Stimulated activated CD4-positive, alpha-beta T cell treated with anti-CD3 and anti-CD28 coated beads, Interleukin-2, amount 100 ng/mL, for 24 hours (primary cell): ENCODE data around the gene ZBTB18.
"Not testable (repeated sequence)": the region's sequence is repeated elsewhere in the genome, so short reads cannot be mapped to it uniquely, and the experiment has no call there.

Source experiments
- DNase-seq, 2 donors: peaks; one replicate each; pipeline ENCODE4 v3.0.0-alpha.2; 2020

The ZBTB18 gene

DNA sequence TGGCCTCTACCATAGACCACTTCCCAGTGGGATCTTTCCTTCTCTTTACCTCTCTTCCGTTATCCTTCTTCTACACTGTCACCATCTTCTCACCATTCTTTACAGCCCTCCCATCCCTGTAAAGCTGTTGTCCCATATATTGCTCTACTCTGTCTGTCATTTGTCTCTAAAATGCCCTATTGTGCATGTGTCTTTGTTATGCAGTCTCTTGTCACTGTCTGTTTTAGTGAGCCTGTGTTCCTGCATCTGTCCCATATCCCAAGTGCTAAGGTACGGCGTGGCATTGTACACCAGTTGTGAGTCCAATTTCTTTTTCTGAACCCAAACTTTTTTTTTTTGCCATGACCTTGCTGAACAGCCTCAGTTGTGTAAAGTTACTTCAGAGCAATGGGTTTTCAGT is 8.8 kb upstream of the ZBTB18 start:
- no peak for DNase-seq

DNA sequence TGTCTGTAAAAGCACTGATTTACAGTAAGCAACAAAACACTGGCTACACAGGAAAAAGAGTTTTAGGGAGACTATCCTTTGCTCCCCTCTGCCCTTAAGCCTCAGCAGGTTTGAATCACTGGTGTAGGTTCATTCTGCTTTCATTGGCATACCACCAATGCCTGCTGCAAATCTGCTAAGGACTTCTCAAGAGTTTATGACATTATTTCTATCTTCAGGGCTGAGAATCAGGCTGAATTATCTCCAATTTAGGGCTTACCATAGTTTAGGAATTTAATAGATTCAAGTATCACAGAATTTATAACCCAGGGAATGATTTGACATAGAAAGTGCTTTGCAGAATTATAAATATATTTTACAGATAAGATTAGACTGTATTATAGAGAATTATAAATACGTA is 6.7 kb upstream of the ZBTB18 start:
- DNase-seq, result no peak

DNA sequence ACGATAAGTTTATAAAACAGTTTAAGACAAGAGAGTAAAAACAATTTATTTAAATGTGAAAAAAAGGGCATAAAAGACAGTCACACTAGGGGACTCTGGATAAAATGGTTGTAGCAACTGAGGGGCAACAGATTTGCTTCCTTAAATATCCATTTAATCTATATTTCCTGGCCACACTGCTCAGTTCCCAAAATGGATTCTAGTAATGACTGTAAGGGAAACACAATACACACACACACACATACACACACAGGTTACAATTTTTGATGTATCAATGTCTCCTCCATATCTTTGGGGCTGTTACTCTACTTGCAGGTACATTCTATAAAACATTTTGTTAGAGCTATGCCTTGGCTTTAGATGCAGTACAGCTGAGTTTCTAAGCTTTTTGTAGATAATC is 4.8 kb upstream of the ZBTB18 start:
- not testable (repeated sequence) for DNase-seq

DNA sequence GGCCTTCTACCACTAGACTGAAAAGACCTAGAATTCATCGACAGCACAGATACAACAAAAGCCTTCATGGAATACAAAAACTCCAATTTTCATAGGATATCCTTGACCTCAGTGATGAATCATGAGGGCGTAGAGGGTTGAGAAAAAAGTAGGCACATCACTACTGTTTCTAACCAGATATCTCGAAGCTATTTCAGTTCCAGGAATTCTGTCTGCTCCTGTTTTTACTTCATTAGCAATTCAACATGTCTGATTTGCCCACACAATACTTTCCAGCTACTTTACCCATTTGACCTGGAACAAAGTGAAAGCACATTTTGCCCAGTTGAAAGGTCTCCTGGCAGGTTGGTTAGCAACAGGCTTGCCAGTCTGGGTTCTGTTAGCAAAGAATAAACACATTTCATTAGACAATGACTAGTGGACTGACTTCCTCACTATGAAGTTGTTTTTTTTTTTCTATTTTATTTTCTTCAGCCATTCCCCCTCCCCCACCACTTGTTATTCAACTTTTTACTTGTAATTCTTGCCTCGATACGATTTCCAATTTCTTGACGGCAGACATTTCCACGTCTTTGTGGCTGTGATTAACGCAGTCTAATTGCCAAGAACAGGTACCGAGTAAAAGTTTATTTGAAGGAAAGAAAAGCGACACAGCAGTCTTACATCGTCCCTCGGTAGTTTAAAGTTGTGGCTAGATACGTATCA is 4.0 kb upstream of the ZBTB18 start:
- DNase-seq, result no peak

DNA sequence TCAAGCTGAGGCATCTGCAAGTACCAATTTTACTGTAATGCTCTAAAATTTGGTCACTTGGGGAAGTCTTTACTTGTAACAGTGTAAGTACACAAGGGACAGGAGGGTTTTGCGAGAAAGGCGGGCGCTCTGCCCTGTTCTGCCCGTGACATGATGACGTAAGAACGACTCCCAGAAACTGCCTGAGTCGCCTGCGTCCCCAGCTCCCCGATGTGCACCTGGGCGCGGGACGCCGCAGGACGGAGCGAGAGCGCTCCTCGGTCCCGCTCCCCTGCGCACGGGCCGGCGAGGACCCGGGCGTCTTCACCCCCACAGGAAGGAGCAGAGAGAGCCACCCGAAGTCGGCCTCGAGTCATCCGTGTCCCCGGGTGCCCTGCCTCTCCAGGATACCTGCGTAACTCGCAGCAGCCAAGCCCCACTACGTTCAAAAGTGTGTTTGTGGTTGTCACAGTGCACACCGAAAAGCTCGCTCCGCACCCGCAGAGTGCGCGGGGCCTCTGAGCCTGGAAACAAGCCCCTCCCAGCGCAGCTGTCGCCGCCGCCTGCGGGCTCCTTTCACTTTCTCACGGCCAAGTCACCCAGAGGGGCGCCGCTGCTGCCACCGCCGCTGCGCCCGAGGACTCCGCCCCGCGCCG is 3.3 kb upstream of the ZBTB18 start:
- DNase-seq, result no peak

DNA sequence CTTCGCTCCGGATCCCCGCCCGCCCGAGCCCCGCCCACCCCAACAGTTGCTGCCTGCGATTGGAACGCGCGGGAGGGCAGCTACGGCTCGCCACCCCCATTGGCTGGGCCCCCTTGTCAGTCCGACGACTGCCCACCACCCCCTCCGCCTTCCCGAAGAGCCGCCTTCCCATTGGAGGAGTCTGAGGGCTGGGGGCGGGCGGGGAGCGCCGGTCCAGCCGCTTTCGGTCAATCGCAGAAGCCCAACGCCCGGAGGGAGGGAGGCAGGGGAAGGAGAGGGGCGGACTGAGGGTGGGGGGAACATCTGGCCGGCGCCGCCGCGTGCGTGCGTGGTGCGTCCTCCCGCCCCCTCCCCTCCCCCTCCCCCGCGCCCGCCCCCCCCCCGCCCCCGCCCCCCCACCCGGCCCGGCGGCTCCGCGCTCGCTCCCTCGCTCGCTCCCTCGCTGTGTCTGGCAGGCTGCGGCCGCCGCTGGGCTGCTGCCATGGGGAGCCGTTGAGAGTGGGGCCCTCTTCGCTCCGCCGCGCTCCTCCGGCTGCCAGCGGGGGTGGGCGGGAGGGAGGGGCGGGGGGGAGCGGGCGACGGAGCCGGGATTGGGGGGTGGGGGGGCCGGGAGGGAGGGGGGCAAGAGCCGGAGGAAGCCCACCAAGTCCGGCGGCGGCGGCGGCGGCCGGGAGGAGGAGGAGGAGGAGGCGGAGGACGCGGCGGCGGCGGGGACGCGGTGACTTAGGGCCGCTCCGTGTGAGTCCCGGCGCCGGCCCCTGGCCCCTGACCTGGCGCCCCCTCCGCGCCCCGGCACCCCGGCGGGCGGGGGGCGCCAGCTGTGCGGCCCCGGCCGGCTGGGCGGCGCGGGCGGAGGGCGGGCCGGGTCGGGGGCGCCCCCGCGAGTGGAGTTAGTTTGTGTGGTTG is 2.6 kb upstream of the ZBTB18 start:
- DNase-seq, result peak; percentile 94 to 96

DNA sequence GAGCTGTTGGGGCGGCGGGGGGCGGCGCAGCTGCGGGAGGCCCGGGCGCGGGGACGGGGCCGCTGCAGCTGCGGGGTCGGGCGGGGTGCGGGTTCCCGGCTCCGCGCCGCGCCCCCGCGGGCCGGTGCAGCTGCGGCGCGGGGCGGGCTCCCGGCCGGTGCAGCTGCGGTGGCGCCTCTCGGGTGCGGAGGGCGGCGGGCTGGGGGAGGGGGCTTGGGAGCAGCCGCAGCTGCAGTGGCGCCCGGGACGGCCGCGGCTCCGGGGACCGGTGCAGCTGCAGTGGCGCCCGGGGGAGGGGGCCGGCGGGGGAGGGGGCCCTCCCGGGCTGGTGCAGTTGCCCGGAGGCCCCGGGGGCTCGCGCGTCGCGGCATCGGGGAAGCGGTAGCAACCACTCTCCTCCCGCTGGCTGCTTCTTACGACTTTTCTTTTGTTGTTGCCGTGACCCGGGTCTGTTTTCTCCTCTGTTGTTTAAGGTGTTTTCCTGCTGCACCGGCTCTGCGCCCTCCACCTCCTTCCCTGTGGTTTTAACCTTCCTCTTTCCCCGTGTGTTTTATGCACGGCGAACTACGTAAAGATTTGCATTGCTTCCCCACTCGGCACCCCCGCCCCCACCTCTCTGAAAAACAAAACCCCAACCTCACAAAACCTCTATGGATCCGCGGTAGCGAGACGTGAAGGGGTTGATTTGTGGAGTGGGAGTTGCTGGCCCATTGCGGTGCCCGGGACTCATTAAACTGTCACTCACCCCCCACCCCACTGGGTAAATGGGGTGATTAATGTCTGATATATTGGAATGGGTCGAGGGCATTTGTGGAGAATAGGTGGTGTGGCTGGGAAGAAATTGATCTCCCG is 1.7 kb upstream of the ZBTB18 start:
- peak; percentile 39 to 49 for DNase-seq

DNA sequence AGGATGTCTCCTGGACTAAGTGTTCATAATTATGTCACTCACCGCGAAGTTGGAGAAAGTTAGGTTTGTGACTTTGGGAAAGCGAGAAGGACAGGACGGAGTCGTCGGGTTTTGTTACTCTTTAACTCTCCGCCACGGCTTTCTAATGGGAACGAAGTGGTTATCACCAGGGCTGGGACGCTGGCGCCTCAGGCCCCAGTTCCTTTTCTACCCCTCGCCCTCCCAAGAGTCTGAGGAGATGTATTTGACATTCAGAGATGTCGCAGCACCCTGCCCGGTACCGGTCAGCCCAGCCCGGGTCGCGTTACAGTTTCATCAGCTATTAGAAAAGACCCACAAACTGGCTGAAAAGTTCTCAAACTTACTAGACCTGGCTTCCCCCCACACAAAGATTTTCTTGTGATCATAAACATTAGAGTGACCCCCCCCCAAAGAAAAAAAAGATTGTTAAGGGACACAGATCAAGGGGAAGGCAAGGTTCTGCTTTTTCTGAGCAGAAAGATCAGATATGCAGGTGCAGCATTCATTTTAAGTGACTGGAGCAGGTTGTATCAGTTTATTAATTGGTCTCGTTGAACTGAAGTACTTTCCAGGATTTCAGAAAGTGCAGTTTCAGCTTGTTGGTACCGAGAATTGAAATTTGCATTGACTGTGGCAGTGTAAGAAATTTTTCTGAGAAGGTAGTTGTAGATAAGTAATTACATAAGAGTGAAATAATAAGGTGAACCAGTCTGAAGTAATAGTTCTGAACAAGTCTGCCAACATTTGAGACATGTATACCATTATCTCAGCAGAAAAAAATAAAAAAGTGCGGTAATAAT is 859 bp upstream of the ZBTB18 start:
- no peak for DNase-seq

DNA sequence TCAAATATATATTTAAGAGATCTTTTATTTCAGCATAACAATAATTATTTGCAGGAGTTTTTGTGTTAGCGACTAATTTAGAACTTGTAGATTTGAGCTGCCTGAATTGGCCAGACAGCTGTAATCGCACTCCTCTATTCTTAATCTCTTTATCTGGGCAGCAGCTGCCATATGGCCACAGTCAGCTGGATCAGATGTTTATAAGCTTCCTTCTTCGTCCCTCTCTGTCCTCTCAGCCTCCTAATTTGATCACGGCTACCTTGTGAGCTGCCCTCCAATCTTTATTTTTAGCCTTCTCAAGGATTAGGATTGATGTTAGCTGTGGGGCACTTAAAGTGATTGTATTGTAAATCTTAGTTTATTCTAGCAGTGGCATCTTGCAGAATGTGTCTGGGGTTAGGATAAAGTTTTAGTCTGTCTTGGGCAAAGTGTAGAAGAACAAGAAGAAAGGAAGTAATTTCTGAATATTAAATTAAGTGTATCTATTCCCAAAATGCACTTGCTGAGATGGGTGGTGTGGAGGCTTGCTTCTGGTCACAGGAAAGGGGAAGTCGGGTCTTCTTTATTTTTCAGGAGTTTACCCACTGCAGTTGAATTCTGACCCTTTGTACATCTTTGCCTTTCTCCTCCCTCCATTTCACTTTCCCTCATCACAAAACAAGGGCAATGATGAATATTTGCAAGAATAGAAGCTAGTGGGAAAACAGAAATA is 1.1 kb downstream of the ZBTB18 start:
- DNase-seq, result no peak

DNA sequence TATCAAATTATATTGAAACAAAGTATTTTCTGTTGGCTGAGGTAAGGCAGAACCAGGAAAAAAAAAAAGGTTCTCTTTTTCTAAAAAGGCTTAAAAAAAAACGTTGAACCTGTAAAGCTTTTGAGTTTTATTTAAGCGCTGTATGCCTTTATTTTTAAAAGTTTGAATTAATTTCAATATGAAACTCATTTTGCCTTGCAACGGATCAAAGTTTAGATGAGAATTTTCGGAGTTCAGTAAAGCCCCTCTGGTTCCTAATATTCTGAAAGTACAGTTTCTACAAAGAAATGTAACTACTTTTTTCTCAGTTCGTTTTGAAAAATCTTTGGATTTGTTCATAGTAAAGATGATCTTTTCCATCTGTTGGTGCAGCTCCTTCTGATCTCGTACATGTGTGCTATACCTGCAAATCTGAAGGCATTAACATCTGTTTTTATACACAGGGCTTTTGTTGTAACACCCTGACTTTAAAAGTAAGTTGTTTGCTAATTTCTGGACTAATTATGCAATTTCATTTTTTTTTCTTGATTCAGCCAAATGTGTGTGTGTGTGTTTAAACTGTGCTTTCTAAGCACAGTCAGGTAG is 1.7 kb downstream of the ZBTB18 start:
- DNase-seq, result no peak

DNA sequence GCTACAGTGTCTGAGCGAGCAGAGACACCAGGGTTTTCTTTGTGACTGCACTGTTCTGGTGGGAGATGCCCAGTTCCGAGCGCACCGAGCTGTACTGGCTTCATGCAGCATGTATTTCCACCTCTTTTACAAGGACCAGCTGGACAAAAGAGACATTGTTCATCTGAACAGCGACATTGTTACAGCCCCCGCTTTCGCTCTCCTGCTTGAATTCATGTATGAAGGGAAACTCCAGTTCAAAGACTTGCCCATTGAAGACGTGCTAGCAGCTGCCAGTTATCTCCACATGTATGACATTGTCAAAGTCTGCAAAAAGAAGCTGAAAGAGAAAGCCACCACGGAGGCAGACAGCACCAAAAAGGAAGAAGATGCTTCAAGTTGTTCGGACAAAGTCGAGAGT is 2.7 kb downstream of the ZBTB18 start:
- DNase-seq, result no peak

DNA sequence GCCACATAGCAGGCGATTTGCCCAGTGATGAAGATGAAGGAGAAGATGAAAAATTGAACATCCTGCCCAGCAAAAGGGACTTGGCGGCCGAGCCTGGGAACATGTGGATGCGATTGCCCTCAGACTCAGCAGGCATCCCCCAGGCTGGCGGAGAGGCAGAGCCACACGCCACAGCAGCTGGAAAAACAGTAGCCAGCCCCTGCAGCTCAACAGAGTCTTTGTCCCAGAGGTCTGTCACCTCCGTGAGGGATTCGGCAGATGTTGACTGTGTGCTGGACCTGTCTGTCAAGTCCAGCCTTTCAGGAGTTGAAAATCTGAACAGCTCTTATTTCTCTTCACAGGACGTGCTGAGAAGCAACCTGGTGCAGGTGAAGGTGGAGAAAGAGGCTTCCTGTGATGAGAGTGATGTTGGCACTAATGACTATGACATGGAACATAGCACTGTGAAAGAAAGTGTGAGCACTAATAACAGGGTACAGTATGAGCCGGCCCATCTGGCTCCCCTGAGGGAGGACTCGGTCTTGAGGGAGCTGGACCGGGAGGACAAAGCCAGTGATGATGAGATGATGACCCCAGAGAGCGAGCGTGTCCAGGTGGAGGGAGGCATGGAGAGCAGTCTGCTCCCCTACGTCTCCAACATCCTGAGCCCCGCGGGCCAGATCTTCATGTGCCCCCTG is 3.3 kb downstream of the ZBTB18 start:
- no peak for DNase-seq

DNA sequence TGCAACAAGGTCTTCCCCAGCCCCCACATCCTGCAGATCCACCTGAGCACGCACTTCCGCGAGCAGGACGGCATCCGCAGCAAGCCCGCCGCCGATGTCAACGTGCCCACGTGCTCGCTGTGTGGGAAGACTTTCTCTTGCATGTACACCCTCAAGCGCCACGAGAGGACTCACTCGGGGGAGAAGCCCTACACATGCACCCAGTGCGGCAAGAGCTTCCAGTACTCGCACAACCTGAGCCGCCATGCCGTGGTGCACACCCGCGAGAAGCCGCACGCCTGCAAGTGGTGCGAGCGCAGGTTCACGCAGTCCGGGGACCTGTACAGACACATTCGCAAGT is 3.8 kb downstream of the ZBTB18 start:
- DNase-seq, result no peak

DNA sequence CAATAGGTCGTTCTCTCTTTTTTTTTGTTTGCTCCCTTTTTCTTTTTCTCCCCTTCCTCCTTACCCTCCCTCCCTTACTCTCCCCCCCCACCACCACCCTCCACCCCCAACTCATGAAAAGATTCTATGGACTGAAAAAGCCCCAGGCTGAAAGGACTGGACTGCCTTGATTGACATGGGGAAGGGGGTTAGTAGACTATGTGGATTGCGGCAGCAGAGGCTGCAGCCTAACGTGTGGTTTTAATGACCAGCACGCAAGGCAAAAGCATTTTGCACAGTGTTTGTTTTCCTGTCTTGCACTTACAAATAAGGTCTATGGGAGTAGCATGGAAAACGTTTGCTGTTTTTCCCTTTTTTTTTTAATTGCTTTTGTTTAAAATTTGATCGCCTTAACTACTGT is 5.5 kb downstream of the ZBTB18 start:
- DNase-seq, result no peak

DNA sequence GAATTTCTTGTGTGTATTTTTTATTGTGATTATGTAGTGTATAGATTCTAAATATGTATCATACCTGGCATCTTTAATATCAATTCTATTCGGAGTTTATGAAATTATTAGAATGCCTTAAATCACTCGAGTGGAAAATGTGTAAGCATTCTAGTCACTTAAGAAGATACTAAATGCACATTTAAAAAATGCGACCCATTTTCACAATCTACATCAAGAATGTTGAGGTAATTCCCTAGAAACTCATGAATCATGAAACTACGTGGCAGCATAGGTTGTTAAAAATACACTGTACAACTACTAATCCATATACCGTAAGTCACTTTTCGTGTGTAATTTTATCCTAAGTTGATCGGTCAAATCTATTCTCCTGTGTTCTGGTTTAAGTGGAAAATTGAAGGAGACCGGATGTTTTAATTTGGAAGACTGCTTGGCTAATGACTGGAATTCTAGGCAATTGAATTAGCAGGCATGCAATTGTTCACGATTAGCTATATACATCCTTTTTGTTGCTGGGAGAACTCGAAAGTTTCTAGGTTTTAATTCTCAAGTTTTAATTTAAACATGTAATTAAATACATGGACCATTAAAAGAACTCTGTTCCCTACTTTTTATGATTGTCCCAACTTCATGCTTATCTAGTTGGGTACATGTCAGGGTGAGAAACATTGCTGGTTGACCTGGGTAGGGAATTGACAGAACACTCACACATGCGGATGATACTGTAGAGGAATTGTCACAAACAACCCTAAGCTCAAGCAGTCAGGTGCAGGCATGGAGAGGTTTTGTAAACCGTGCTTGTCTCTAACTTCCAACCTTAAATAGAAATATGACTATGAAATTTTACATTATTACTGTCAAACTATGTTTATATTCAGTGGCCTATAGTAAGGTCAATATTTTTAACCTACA is 6.6 kb downstream of the ZBTB18 start:
- no peak for DNase-seq

DNA sequence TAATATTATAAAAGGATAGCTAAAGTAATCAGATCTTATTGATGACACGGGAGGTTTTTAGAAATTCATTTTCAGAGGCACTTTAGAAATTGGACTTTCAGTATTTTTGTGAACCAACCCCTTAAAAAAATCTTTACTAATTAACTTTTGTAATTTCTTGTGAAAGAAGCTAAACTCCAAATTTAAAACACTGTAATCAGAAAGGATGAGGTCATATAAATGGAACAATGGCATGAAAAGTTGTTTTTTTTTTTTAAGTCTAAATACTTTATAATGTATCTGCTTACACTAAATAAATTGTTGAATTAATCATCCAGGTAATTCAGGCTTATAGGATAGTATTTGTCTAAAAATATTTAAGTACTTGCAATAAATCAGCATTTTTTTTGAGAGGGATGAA is 9.0 kb downstream of the ZBTB18 start:
- DNase-seq, result no peak

DNA sequence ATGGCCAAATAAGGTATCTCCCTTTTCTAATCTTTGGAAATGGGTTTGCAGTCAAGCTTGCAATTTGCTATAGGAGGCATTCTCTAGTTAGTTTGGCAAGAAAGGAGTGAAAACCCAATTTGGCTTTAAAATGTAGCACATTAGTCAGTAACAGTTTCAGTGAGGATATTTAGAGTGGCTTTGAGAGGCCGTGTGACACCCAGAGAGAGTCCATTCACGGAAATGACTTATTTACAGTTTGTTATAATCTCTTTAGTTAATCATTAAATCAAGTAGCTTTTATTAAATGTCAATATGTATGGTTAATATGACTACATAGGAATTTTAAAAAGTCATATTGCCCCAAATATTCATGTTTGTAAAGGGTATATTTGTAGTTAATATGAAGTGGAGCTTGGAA is 9.6 kb downstream of the ZBTB18 start:
- no peak for DNase-seq

DNA sequence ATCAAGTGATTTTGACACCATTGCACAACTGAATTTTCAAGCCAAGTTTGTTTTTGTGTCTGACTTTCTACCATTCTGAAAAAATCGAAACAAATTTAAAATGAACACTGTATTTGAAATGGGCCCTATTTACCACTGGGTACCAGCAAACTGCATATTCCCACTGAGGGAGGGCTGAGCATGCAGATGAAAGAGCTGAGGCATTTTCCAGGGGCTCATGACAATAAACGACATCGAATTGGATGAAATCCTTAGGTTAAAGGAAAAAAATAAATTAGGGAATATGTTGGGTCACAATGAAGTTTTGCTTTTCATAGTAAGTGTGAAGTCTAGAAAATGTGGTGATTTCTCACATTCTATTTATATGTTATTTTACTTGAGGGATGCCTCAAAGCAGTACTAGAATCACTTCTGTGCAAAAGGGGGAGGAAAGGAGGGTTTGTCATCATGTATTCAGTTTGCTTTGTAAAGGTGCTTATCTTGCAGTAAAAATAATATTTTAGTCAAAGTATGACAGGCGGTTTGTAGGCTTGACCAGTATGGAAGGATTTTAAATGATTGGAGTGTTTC is 11.2 kb downstream of the ZBTB18 start:
- no peak for DNase-seq

DNA sequence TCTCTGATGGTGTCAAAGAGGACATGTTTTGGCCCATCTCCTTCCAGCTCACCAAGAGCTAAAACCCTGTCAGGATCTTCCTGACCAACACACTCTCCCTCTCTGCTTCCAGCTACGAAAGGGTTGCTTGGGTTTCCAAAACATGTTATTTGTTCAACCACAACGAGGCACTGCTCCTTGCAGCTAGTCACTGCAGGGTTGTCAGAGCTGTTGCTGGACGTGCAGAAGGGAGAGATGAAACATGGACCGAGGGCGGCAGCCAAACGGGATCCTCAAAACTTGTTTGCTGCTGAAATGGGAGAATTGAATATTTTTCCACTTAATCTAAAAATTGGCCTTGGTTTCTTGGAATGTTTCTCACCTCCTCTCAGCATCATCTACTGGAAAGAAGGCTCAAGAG is 12.4 kb downstream of the ZBTB18 start:
- no peak for DNase-seq
